Neural progenitor cell (in vitro differentiated cells): ENCODE measurements around the gene C21orf58. TPM values are rescaled to one million over a fixed set of nuclear protein-coding genes. Genes with fewer than 3 reads are reported as not detected.
A peak's percentile ranks its signal among the peaks of the same experiment; 100 is the strongest.

ENCODE experiments used
- DNase-seq: peaks from one replicate; pipeline ENCODE4 v3.0.0-alpha.2; 2016; ENCODE audit warnings: low spot score
- H2AFZ ChIP-seq: fragments of 200-600 bp; sonication (generic); replicated peaks from 2 replicates; pipeline ENCODE4 v1.6.1; 2016; ENCODE audit warnings: antibody characterized with exemption
- H3F3A ChIP-seq: fragments of 200-600 bp; sonication (generic); 2 replicates; pipeline ENCODE4 v1.6.1; 2016; ENCODE audit warnings: antibody characterized with exemption, low read depth
- H3K27ac ChIP-seq: fragments of 200-600 bp; sonication (generic); 2 replicates; pipeline ENCODE4 v1.5.1; 2016; ENCODE audit warnings: mild to moderate bottlenecking
- H3K27me3 ChIP-seq: fragments of 200-600 bp; sonication (generic); 2 replicates; pipeline ENCODE4 v1.6.1; 2016; ENCODE audit warnings: mild to moderate bottlenecking, moderate library complexity
- H3K36me3 ChIP-seq: fragments of 200-600 bp; sonication (generic); 2 replicates; pipeline ENCODE4 v1.5.1; 2016
- H3K4me1 ChIP-seq: fragments of 200-600 bp; sonication (generic); 2 replicates; pipeline ENCODE4 v1.6.1; 2016; ENCODE audit warnings: mixed run types
- H3K4me2 ChIP-seq: fragments of 200-600 bp; sonication (generic); 2 replicates; pipeline ENCODE4 v1.6.1; 2016
- H3K4me3 ChIP-seq: fragments of 200-600 bp; sonication (generic); 2 replicates; pipeline ENCODE4 v1.5.1; 2016
- H3K79me2 ChIP-seq: fragments of 200-600 bp; sonication (generic); 2 replicates; pipeline ENCODE4 v1.6.1; 2016; ENCODE audit warnings: low read depth
- H3K9ac ChIP-seq: fragments of 200-600 bp; sonication (generic); 2 replicates; pipeline ENCODE4 v1.6.1; 2016
- H3K9me3 ChIP-seq: fragments of 200-600 bp; sonication (generic); 2 replicates; pipeline ENCODE4 v1.5.1; 2016; ENCODE audit warnings: low read depth
- H4K20me1 ChIP-seq: fragments of 200-600 bp; sonication (generic); 2 replicates; pipeline ENCODE4 v1.6.1; 2016; ENCODE audit warnings: low read depth
- H3K27ac Mint-ChIP-seq: 3 replicates; pipeline ENCODE4 v1.8.0; 2021; ENCODE audit warnings: mixed read lengths
- H3K27me3 Mint-ChIP-seq: 2 replicates; pipeline ENCODE4 v1.8.0; 2022; ENCODE audit warnings: low read depth, mild to moderate bottlenecking, inconsistent platforms, moderate library complexity, mixed read lengths; ENCODE audit not compliant: insufficient read depth
- H3K36me3 Mint-ChIP-seq: 3 replicates; pipeline ENCODE4 v1.8.0; 2021; ENCODE audit warnings: mixed read lengths
- H3K4me1 Mint-ChIP-seq: 3 replicates; pipeline ENCODE4 v1.8.0; 2021; ENCODE audit warnings: mixed read lengths
- H3K4me3 Mint-ChIP-seq: 3 replicates; pipeline ENCODE4 v1.8.0; 2021; ENCODE audit warnings: mild to moderate bottlenecking, moderate library complexity, mixed read lengths
- H3K9me3 Mint-ChIP-seq: 3 replicates; pipeline ENCODE4 v1.8.0; 2020; ENCODE audit warnings: mixed read lengths
- EZH2 ChIP-seq: fragments of 200-600 bp; sonication (generic); IDR thresholded peaks from 2 replicates; pipeline ENCODE4 v1.6.1; 2017; ENCODE audit warnings: antibody characterized with exemption, mild to moderate bottlenecking, moderate library complexity
- EZH2phosphoT487 ChIP-seq: fragments of 200-600 bp; sonication (generic); IDR thresholded peaks from 2 replicates; pipeline ENCODE4 v1.6.1; 2017; ENCODE audit warnings: antibody characterized with exemption
- total RNA-seq: library from RNA; depleted of rRNA; stranded (reverse); fragments of >200 nt; gene quantifications from 2 replicates; pipeline ENCODE4 v1.2.3, GENCODE V29; 2015; ENCODE audit warnings: low replicate concordance
- TF ChIP-seq, protein P1 (sequence below): fragments of 200-600 bp; sonication (generic); IDR thresholded peaks from 2 replicates; pipeline ENCODE4 v1.5.1; 2017; ENCODE audit warnings: antibody characterized with exemption, mild to moderate bottlenecking

C21orf58 gene
- total RNA-seq, 1 donor from 2014 or later, result 26.2 TPM

DNA sequence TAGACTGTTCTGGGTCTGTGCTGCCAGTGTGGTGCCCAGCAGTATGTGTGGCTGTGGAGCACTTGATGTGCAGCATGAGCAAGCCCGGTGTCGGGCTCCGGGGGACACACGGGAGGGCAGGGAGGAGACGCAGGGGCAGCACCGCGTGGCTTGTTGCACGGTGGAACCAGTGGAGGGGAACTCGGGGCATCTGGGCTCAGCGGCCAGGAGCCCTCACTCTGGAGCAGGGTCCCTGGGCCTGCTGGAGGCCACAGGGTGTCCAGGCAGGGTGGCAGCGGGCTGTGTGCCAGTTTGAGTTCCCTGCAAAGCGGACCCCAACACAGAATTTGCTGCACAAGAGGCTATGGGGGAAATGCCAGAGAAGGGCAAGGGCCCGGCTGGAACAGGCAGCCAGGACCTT lies 30.8 kb upstream of the C21orf58 start:
- no peak overlapping the region for H3K27ac ChIP-seq
- no peaks in the 10 kb centered on the region for H3K79me2 ChIP-seq
- no peaks in the 10 kb centered on the region for H3K9me3 ChIP-seq

DNA sequence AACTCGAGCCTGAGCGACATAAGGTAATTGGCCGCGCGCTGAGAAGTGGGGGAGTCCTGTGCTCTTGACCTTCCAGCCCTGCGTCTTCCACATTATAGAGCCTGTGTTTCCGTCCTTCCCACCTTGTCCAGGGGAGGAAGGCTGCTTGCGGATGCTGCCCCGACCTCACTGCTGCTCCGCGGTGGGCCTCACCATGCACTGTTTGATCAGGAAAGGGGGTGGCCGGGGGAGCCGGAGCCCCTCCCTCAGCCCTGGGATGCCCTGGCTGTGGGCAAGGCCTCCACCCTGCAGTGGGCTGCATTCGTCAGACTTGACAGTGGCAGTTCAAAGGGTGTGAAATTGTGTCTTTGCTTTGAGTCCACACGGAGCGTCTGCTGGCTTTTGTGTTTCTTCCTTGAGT lies 30.4 kb upstream of the C21orf58 start:
- H3K36me3 Mint-ChIP-seq, result peaks cover 22% of the 10 kb centered on the region
- TF ChIP-seq EZH2phosphoT487 (no peak), EZH2 (no peak)
- TF ChIP-seq, protein P1, sequence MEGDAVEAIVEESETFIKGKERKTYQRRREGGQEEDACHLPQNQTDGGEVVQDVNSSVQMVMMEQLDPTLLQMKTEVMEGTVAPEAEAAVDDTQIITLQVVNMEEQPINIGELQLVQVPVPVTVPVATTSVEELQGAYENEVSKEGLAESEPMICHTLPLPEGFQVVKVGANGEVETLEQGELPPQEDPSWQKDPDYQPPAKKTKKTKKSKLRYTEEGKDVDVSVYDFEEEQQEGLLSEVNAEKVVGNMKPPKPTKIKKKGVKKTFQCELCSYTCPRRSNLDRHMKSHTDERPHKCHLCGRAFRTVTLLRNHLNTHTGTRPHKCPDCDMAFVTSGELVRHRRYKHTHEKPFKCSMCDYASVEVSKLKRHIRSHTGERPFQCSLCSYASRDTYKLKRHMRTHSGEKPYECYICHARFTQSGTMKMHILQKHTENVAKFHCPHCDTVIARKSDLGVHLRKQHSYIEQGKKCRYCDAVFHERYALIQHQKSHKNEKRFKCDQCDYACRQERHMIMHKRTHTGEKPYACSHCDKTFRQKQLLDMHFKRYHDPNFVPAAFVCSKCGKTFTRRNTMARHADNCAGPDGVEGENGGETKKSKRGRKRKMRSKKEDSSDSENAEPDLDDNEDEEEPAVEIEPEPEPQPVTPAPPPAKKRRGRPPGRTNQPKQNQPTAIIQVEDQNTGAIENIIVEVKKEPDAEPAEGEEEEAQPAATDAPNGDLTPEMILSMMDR, result no peak
- Histone ChIP-seq H2AFZ (no peak overlapping the region), H3K36me3 (no peaks in the 10 kb centered on the region), H3K4me2 (no peak overlapping the region), H3F3A (no peaks in the 10 kb centered on the region), H3K27me3 (no peaks in the 10 kb centered on the region), H3K4me3 (no peak overlapping the region), H3K4me1 (no peaks in the 10 kb centered on the region), H3K27ac (no peak overlapping the region), H3K9me3 (no peaks in the 10 kb centered on the region), H3K9ac (no peak overlapping the region), H3K79me2 (no peaks in the 10 kb centered on the region), H4K20me1 (no peaks in the 10 kb centered on the region)
- H3K9me3 Mint-ChIP-seq, result no peaks in the 10 kb centered on the region
- peaks cover 2% of the 10 kb centered on the region for H3K27me3 Mint-ChIP-seq
- H3K4me3 Mint-ChIP-seq, result no peak overlapping the region
- peak overlapping the region; percentile 79 for H3K27ac Mint-ChIP-seq
- no peak for DNase-seq
- H3K4me1 Mint-ChIP-seq, result no peaks in the 10 kb centered on the region

More for the DNA sequence above, 30.8 kb upstream of the C21orf58 start:
- H3K27me3 ChIP-seq, result no peaks in the 10 kb centered on the region
- no peak for DNase-seq
- H3F3A ChIP-seq, result no peaks in the 10 kb centered on the region
- no peak overlapping the region for H3K4me2 ChIP-seq
- no peaks in the 10 kb centered on the region for H3K4me1 ChIP-seq
- peaks cover 2% of the 10 kb centered on the region for H3K27me3 Mint-ChIP-seq
- no peak overlapping the region for H2AFZ ChIP-seq
- no peaks in the 10 kb centered on the region for H3K9me3 Mint-ChIP-seq
- H3K4me3 ChIP-seq, result no peak overlapping the region
- TF ChIP-seq, protein P1, result no peak
- TF ChIP-seq EZH2, result no peak
- TF ChIP-seq EZH2phosphoT487, result no peak
- peaks cover 22% of the 10 kb centered on the region for H3K36me3 Mint-ChIP-seq
- H3K36me3 ChIP-seq, result no peaks in the 10 kb centered on the region
- no peak overlapping the region for H3K27ac Mint-ChIP-seq
- no peak overlapping the region for H3K9ac ChIP-seq
- no peaks in the 10 kb centered on the region for H3K4me1 Mint-ChIP-seq
- no peaks in the 10 kb centered on the region for H4K20me1 ChIP-seq
- no peak overlapping the region for H3K4me3 Mint-ChIP-seq

GRCh38 chr21:46352913-46353312 lies 29.2 kb upstream of the C21orf58 start:
- Histone ChIP-seq H3K36me3 (no peaks in the 10 kb centered on the region), H3K27me3 (no peaks in the 10 kb centered on the region), H3K79me2 (no peaks in the 10 kb centered on the region), H3K27ac (no peak overlapping the region), H2AFZ (no peak overlapping the region), H3K9me3 (no peaks in the 10 kb centered on the region), H3K4me2 (no peak overlapping the region), H3K4me3 (no peak overlapping the region), H4K20me1 (no peaks in the 10 kb centered on the region), H3F3A (no peaks in the 10 kb centered on the region), H3K9ac (no peak overlapping the region), H3K4me1 (no peaks in the 10 kb centered on the region)
- Mint-ChIP-seq H3K27me3 (peaks cover 2% of the 10 kb centered on the region), H3K4me1 (no peaks in the 10 kb centered on the region), H3K27ac (no peak overlapping the region), H3K4me3 (no peak overlapping the region), H3K9me3 (no peaks in the 10 kb centered on the region), H3K36me3 (peaks cover 20% of the 10 kb centered on the region)
- DNase-seq, result no peak
- no peak for TF ChIP-seq EZH2phosphoT487
- no peak for TF ChIP-seq EZH2
- TF ChIP-seq, protein P1, result no peak
